Limb (tissue), 2 donors: ENCODE measurements around the gene HMGCS2.

ENCODE experiments used
- DNase-seq, 2 donors: peaks; one replicate each; pipeline ENCODE4 v3.0.0-alpha.2; 2016; ENCODE audit errors: extremely low spot score in 2 of 2

Gene HMGCS2

DNA sequence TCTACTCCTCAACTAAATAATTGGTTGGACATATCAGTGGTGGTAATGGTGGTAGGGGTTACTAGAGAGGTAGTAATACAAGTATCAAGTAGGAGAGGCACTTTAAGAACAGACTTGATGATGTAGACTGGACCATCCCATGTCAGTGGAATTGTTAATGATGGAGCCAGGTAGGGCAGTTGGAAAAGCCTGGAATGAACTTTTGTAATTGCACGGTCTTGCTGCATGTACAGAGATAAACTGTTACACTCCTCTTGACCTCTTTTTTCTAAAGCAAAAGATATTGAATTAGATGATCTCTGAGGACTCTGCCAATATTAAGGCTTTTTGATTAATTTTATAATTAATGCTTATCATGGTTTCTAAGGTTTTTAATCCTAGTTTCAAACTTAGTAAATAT lies 5.8 kb downstream of the HMGCS2 start:
- no peak for DNase-seq

DNA sequence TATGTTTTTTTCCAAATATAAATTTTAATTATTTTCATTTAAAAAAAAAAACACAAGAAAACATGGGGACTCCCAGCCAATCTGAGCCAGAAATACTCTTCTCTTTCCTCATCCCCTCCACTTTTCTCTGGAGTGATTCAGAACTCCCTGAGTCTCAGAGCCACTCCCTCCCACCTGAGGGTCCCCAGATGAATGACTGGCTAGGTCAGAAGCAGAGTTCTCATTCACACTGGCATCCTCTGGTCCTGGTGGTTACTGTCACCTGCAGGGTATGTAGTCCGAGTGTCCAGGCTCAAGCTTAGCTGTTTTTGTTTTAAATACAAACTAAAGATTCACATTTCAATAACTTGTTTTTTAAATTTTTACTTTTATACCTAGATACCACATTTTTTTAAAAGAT lies 6.3 kb downstream of the HMGCS2 start:
- DNase-seq = no peak

GRCh38 chr1:119758584-119758983 lies 10.1 kb downstream of the HMGCS2 start:
- DNase-seq = no peak

DNA sequence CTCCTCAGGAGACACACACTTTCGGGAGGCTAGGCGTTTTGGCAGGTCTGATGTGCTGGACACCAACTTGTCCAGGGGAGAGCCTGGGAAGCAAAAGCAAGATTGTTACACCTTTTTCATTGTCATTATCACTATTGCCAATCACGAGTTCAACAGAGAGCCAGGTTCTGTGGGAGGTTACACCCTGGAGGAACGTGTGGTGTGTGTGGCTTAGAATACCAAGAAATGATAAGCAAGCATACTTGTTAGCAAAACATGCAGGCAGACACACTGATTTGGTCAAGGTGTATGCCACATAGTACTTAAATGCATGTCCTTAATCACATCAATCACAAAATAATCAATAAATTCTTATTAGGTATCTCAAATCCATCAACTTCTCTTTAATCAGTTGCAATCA lies 16.1 kb downstream of the HMGCS2 start:
- DNase-seq = no peak

DNA sequence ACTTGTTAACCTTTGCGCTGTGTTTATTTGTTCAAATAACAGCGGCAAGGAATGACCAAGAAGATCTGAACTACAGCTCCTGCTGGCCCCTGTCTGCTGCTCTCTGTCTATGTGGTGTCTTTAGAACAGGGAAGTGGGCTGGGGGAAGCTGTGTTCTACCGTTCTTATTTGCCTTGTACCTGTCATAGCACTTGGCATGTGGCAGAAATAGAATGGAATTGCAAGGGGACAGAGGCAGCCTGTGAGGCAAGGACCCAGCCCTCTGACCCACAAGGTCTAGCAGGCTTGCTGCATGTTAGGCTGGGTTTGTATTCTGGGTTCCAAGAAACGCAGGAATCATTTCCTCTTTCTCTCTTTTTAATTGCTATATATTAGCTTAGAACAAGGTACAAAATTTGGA lies 20.7 kb downstream of the HMGCS2 start:
- no peak for DNase-seq

DNA sequence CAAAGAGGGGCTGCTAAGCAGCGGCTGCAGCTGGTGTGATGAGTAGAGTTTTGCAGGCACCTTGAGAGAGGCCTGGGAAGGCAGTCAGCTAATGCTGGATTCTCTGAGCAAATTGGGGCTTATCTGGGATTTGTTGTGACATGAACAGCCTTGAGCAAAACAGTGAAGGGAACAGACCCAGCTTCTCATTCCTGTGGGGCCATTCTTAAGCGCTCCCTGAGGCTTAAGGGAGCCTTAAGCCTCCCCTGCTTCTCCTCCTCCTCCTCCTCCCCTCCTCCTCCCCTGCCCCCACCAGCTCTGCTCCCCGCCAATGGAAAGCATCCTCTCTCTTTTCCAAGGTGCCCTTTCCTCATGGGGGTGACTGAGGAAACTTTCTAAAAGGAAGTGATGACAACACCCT lies 21.3 kb downstream of the HMGCS2 start:
- DNase-seq = no peak

- DNase-seq = no peak
Measured at GRCh38 chr1:119745034-119745433, 23.7 kb downstream of the HMGCS2 start.

- no peak for DNase-seq
Measured at GRCh38 chr1:119744598-119744942, 24.1 kb downstream of the HMGCS2 start.

- DNase-seq = peak; percentile 75 to 77
Measured at GRCh38 chr1:119743776-119744597, 24.7 kb downstream of the HMGCS2 start.

DNA sequence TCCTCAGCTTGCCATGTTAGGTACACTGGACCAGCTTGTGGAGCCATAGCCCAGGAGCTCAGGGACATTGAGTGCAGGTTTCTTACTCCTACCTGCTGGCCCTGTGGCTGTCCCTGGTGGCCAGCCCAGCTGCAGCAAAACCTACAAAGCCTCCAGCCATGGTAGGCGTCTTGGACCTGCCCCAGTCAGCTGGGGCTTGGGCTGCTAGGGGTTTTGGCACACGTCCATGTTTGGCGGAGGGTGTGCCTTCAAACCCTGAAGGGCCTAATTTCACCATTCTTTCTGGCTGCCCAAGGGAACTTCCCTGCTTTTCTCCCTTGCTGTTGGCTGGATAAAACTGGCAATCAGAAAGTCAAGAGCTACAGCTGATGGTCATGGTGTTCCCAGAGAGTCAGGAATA lies 25.4 kb downstream of the HMGCS2 start:
- DNase-seq = no peak

GRCh38 chr1:119742677-119743076 lies 26.0 kb downstream of the HMGCS2 start:
- no peak for DNase-seq

GRCh38 chr1:119742202-119742601 lies 26.5 kb downstream of the HMGCS2 start:
- DNase-seq = no peak

GRCh38 chr1:119740896-119741780 lies 27.6 kb downstream of the HMGCS2 start:
- DNase-seq = no peak

DNA sequence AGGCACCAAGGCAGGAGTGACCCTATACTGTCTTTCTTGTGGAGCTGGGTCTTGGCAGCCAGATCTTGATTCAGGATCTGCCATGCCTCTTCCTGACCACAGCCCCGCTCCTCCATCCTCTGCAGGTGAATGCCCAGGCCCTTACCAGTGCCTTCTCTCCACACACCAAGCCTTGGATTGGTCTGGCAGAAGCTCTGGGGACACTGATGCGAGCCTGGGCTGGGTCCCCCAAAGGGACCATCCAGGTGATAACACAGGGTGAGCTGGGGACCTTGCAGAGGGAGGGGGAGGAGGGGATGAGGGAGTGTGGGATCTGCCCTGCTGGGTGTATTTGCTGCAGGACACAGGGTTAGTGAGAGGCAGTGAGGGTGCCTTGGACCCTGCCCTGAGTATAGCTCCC lies 28.4 kb downstream of the HMGCS2 start:
- DNase-seq = no peak

DNA sequence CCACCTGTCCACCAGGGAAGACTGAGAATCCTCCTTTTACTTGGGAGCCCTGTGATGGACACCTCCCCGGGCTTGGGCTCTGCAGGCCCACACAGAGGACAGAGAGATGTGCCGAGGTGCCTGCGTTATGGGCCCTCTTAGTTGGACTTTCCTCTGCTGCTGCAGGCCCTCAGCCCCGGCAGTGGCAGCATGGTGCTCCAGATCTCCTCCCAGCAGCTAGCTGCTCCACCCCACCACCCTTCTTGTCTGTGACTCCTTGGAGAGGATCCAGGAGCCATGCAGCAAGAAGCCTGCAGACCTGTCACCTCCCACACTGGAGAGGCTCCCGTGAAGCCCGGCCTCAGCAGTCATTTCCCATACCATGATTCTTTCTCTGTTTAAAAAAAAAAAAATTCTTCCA lies 29.6 kb downstream of the HMGCS2 start:
- DNase-seq = no peak

- DNase-seq = no peak
Measured at GRCh38 chr1:119738100-119738720, 30.5 kb downstream of the HMGCS2 start.

DNA sequence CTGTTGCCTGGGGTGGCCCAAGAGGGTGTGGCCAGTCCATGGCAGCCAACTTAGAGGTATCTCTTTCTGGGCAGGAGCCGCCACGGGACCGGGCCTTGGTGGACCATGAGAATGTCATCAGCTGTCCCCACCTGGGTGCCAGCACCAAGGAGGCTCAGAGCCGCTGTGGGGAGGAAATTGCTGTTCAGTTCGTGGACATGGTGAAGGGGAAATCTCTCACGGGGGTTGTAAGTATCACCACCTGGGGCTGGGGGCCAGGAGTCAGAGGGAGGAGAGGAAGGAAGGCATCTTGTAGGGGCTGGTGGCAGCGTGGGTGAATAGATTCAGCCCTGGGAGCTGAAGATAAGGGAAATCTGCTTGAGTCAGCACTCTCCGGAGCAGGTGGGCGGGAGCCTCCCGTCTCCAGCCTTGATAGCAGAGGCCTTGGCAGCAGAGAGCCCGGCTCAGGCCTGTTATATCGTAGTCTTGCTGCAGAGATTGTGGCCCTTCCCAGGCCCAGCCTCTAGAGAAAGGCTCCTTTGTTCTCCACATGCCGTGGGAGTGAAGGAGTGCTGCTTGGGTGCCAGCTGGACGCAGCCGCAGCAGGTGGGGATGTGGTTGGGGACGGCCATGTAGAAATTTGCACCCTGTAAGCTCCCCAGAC lies 31.5 kb downstream of the HMGCS2 start:
- DNase-seq = peak in 1 of 2 donors; percentile 18

DNA sequence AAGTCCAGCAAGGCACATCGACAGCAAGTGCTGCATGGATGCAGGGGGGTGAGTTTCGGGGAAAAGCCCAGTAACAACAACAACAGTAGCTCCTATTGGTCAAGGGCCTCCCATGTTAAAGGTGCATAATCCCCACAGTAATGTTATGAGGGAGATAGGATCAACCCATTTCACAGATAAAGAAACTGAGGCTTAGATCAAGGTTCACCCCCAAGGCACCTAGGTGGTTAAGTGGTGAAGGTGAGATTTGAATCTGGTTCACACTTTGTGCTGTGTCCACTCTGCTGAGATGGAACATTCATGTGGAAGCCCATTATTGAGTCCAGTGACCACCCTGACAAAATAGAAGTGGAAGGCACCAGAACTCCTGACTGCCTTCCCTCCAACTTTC lies 32.1 kb downstream of the HMGCS2 start:
- DNase-seq = no peak

DNA sequence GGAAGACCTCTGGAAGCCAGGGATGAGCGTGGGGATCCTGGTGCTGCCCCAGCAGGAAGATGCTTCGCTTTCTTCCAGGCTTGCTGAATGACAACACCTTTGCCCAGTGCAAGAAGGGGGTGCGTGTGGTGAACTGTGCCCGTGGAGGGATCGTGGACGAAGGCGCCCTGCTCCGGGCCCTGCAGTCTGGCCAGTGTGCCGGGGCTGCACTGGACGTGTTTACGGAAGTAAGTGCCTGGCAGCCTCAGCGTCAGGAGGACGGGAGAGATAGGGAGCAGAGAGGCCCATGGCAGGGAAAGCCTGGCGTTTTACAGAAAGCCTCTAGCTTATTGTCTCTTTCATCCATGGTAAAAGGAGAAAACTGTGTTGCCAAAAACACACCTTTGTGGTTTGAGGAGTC lies 33.5 kb downstream of the HMGCS2 start:
- no peak for DNase-seq

DNA sequence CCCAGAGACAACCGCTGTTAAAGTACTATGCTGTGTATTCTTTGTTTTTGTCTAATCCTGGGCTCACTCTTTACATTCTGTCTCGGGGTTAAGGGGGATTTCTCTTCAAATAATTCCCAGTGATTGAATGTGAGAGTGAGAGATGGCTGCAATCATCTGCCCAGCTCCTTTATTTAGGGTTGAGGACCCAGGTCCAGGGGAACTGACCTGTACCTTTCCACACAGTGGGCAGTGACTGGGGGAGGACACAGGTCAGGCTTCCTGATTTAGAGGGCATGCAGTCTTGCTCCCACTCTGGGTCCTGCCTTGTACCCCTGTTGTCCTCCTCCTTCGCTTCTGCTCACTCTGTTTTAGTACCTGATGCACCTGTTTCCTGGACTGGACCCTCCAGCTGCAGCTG lies 35.0 kb downstream of the HMGCS2 start:
- no peak for DNase-seq

DNA sequence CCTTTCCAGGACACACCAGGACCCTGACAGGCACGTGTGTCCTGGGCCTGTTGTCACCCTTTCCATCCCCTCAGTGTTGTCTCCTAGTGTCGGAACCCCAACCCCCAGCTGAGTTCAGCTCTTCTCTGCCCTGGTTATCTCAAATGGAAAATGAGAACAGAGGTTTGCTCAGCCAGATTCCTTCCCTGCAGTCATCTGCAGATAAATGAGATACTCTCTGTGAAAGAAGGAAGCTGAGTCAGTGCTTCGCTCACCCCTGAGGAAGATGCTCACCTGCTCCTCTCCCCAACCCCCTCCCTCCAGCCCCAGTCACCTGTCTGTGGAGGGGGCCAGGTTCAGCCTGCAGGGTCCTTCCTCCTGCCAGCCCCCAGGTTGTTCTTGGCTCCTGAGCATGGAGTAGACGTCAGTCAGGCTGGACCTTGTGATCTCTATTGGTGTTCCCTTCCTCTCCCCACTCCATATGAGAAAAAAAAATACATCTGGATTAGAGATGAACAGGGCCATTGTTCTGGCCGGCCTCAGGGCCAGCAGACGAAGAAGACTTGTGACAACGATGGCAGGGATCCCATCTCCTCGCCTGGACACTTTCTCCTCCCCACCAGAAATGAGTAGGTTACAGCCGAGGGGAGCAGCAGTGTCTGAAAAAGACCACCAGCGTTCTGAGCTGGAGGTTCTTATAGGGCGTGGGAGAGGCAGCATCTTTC lies 36.1 kb downstream of the HMGCS2 start:
- DNase-seq = no peak
